Vagina (tissue), 2 donors: Measurements from ENCODE around the gene LANCL2.

Experiments
- POLR2A ChIP-seq, 2 donors: fragments of 450-650 bp; IDR thresholded peaks; one replicate each; pipeline ENCODE4 v1.6.1; 2017; ENCODE audit warnings: antibody characterized with exemption in 2 of 2, mild to moderate bottlenecking in 2 of 2, moderate library complexity in 2 of 2
- POLR2AphosphoS5 ChIP-seq, 2 donors: sonication (generic); formaldehyde crosslinking; IDR thresholded peaks; one replicate each; pipeline ENCODE4 v1.9.0; 2017; ENCODE audit warnings: antibody characterized with exemption in 2 of 2, mild to moderate bottlenecking in 2 of 2, low read depth in 1 of 2; ENCODE audit not compliant: insufficient read depth in 1 of 2
- TF ChIP-seq, protein P1 (sequence below), 3 experiments: fragments of 450-650 bp in 2 of 3; fragments of 200-600 bp in 1 of 3; sonication (generic) in 1 of 3; IDR thresholded peaks; one replicate each; pipeline ENCODE4 v1.5.1; 2017 to 2019; ENCODE audit warnings: antibody characterized with exemption in 3 of 3, mild to moderate bottlenecking in 2 of 3, moderate library complexity in 2 of 3

DNA sequence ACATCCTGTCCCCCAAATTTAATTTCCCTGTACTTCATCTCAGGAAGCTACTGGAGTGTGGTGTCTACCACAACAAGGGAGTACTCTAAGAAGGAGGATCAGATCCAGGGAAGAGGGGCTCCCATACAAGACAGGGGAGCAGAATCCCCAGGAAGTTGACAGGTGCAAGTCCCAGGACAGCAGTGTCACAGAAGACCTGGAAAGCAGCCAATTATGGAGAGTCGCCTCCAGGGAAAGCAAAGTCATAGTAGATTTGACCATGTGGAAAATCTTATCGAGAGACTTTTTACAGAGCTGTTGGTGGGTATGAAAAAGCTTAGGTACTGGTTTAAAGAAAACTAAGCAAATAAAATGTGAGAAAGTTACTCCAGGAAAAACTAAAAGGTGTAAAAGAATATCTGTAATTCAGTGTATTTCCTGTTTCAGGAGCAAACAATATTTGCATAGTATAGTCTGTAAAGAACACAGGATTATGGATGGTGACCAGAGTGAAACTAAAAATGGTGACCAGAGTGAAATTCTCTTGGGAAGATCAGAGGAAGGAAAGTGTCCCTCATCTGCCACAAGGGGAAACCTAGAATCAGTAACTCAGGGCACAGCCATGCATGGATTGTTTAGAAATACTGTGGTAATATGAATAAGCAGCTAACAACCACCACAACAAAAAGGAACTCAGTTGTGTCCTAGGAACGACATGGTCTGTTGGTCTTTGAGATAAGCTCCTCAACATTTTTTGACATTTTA is 44.5 kb downstream of the LANCL2 start:
- TF ChIP-seq, protein P1, sequence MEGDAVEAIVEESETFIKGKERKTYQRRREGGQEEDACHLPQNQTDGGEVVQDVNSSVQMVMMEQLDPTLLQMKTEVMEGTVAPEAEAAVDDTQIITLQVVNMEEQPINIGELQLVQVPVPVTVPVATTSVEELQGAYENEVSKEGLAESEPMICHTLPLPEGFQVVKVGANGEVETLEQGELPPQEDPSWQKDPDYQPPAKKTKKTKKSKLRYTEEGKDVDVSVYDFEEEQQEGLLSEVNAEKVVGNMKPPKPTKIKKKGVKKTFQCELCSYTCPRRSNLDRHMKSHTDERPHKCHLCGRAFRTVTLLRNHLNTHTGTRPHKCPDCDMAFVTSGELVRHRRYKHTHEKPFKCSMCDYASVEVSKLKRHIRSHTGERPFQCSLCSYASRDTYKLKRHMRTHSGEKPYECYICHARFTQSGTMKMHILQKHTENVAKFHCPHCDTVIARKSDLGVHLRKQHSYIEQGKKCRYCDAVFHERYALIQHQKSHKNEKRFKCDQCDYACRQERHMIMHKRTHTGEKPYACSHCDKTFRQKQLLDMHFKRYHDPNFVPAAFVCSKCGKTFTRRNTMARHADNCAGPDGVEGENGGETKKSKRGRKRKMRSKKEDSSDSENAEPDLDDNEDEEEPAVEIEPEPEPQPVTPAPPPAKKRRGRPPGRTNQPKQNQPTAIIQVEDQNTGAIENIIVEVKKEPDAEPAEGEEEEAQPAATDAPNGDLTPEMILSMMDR (IDR thresholded peaks at IDR 0.05) = no peak
- TF ChIP-seq POLR2A (IDR thresholded peaks at IDR 0.05) = no peak
- TF ChIP-seq POLR2AphosphoS5 (IDR thresholded peaks at IDR 0.05; ENCODE audit: insufficient read depth in 1 of 2, low read depth in 1 of 2) = no peak
